Choroid plexus epithelial cell (primary cell): ENCODE measurements around the gene RFFL.
"Not testable (repeated sequence)": the region's sequence is repeated elsewhere in the genome, so short reads cannot be mapped to it uniquely, and the experiment has no call there.

Experiments used
- DNase-seq: peaks from one replicate; pipeline ENCODE4 v3.0.0-alpha.2; 2010; ENCODE audit warnings: low read depth
- H3K4me3 ChIP-seq: 2 replicates; pipeline ENCODE4 v1.5.1; 2011; ENCODE audit warnings: low read depth, mild to moderate bottlenecking, control low read depth, low read length, moderate library complexity
- TF ChIP-seq, protein P1 (sequence below): conservative IDR thresholded peaks from 2 replicates; pipeline ENCODE4 v1.5.1; 2011; ENCODE audit warnings: low read depth, mild to moderate bottlenecking, control low read depth, inconsistent platforms, low read length, moderate library complexity

Gene RFFL

DNA sequence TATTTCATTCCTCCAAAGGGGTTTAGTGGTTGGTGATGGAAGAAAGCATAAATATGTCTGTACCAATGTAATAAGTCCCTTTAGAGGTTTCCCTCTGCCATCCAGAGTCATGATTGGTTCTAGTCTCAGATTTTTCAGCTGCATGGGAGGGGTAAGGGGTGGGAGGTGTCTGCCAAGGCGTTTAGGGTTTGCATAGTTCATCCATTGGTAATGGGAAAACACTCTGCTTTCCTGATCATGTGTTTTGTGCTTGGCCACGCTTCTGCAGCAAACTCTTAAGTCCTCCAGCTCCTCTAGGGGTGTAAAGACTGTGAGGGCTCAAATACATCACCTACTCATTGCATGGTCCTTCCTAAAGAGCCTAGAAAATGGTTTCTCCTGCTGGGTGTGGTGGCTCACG is 53.4 kb downstream of the RFFL start:
- peak; percentile 28 for DNase-seq
- no peak overlapping the region for H3K4me3 ChIP-seq
- TF ChIP-seq, protein P1, sequence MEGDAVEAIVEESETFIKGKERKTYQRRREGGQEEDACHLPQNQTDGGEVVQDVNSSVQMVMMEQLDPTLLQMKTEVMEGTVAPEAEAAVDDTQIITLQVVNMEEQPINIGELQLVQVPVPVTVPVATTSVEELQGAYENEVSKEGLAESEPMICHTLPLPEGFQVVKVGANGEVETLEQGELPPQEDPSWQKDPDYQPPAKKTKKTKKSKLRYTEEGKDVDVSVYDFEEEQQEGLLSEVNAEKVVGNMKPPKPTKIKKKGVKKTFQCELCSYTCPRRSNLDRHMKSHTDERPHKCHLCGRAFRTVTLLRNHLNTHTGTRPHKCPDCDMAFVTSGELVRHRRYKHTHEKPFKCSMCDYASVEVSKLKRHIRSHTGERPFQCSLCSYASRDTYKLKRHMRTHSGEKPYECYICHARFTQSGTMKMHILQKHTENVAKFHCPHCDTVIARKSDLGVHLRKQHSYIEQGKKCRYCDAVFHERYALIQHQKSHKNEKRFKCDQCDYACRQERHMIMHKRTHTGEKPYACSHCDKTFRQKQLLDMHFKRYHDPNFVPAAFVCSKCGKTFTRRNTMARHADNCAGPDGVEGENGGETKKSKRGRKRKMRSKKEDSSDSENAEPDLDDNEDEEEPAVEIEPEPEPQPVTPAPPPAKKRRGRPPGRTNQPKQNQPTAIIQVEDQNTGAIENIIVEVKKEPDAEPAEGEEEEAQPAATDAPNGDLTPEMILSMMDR, result no peak

DNA sequence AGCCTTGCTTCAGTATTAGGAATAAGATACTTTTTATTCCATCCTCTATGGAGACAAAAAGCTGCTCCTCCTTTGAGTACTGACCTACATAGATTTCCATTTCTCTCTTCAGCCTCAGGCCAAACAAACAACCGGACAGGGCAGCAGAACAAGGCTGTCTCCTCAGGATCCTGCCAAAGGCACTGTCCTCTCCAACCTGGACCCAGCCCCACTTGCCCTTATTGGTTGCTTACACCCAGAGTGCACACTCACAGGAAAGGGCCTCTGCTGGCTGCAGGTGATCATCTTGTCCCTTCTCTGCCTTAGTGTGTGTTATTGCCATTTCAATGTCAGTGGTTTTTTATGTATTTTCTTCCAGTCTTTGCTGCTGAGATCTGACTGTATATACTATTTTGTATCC is 56.5 kb downstream of the RFFL start:
- TF ChIP-seq, protein P1, result no peak
- DNase-seq, result no peak
- H3K4me3 ChIP-seq, result no peak overlapping the region

DNA sequence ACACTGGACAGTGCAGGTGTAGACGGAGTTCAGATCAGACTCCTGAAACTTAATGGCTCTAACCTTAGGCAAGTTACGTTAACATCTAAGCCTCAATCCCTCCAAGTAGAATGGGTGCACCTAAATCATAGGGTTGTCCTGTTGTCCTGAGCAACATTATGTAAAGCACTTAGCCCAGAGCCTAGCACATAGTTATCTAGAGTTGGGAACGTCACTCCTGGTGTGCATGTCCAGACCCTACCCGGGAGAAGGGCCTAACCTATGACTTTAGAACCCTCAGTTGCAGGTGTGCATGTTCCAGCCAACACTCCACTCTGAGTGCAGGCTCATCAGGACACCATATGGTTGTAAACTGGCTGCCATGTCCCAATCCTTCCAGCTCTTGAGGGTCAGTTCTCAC is 57.2 kb downstream of the RFFL start:
- H3K4me3 ChIP-seq, result no peak overlapping the region
- no peak for DNase-seq
- TF ChIP-seq, protein P1, result no peak

DNA sequence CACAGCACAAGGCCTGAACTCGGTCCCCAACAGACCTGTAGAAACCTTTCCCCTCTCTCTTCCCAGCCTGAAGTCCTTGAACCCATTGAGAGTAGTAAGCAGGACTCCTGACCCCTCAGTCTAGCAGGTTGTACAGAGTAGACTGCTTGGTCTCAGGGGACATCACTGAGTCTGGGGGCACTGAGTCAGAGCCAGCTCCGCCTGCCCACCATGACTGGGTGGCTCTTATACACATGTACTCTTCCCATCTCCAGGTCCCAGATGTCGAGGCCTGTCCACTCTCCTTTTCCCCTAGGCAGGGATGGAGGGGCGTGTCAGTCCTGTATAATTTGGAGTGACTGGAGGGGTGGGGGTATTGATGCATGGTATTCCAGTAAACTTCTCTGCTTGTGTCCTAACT is 59.7 kb downstream of the RFFL start:
- TF ChIP-seq, protein P1, result no peak
- no peak for DNase-seq
- no peak overlapping the region for H3K4me3 ChIP-seq

DNA sequence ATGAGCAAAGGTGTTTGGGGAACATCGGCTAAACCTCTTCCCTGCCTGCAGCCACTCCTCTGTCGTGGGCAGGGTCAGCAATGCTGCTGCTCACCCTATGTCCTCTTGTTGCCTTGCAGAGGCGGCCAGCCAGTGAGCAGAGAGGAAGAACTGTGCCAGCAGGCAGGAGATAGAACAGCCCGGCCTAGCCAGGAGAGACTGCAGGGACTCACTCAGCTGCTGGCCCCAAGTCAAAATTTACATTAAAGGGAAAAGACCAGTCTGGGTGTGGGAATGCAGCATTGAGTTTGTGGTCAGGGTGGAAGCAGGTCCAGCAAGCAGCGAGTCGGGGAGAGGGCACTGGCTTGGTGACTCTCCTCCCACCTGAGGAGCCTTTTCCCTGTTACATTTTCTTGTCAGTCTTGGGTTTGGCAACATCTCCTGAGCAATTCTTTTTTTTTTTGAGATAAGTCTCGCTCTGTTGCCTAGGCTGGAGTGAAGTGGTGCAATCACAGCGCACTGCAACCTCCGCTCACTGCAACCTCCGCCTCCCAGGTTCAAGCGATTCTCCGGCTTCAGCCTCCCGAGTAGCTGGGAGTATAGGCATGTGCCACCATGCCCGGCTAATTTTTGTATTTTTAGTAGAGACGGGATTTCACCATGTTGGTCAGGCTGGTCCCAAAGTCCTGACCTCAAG is 60.5 kb downstream of the RFFL start:
- TF ChIP-seq, protein P1, result no peak
- no peak overlapping the region for H3K4me3 ChIP-seq
- DNase-seq, result peak; percentile 77

DNA sequence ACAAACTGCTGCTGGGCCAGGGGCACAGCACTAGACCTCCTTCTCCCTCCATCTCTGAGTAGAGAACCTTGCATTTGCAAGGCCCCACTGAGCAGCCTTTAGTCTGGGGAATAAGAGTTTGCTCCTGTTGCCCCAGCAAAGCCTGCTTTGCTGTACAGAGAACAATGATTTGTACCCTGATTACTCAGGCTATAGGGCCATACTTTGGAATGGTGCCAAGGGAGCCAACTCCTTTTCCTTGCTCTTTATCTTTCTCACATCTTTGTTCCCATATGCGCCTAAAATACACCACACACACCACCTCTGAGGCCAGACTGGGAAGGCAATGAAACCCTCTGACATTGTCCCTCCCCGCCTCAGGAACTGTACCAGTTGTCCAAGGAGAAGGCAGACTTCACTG is 62.0 kb downstream of the RFFL start:
- no peak overlapping the region for H3K4me3 ChIP-seq
- TF ChIP-seq, protein P1, result no peak
- DNase-seq, result no peak

DNA sequence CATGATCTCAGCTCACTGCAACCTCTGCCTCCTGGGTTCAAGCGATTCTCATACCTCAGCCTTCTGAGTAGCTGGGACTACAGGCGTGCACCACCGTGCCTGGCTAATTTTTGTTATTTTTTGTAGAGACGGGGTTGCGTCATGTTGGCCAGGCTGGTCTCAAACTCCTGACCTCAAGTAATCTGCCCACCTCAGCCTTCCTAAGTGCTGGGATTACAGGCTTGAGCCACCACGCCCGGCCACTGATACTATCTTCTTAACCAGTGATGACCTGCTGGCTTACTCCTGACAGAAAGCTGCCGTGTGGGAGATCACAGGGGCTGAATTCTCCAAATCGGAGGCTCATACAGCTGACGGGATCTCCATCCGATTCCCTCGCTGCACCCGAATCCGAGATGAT is 62.5 kb downstream of the RFFL start:
- not testable (repeated sequence) for DNase-seq, H3K4me3 ChIP-seq

DNA sequence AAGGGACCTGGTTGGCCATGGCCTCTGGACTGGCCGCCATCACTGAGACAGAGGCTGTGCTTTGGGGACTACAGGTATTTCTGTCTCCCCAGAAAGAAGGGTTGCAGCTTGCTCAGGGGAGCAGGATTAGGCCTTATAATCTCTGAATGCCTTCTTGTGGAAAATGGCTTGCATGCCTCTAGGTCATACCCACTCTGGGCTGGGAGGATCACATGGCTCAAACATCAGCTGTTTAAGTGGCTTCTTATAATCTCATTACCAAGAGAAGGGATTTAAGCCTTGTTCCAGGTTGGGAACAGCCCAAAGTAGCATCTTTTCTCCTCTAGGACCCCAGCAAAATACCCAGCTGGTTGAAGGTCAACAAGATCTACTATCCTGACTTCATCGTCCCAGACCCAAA is 64.1 kb downstream of the RFFL start:
- DNase-seq, result no peak
- H3K4me3 ChIP-seq, result no peak overlapping the region
- TF ChIP-seq, protein P1, result no peak
